Colonic mucosa (tissue), 4 donors: ENCODE measurements around the gene NCKAP5. TPM values are rescaled to one million over a fixed set of nuclear protein-coding genes. Genes with fewer than 3 reads are reported as not detected.

Source experiments
- DNase-seq: peaks from one replicate; pipeline ENCODE4 v3.0.0-alpha.2; 2020
- H3K27ac ChIP-seq: fragments of 200-600 bp; one replicate; pipeline ENCODE4 v1.8.0; 2021
- H3K27me3 ChIP-seq: fragments of 200-600 bp; one replicate; pipeline ENCODE4 v1.8.0; 2021
- H3K36me3 ChIP-seq: fragments of 200-600 bp; one replicate; pipeline ENCODE4 v1.8.0; 2021
- H3K4me1 ChIP-seq: fragments of 200-600 bp; one replicate; pipeline ENCODE4 v1.8.0; 2021; ENCODE audit warnings: mild to moderate bottlenecking
- H3K4me3 ChIP-seq: fragments of 200-600 bp; one replicate; pipeline ENCODE4 v1.8.0; 2021
- H3K9ac ChIP-seq, 2 donors: one replicate each; pipeline ENCODE4 v1.7.0; 2013; ENCODE audit warnings: control low read depth in 2 of 2, low read depth in 2 of 2, low read length in 2 of 2
- H3K9me3 ChIP-seq: fragments of 200-600 bp; one replicate; pipeline ENCODE4 v1.8.0; 2021
- intact Hi-C: fragments of 100-400 bp; cut with DNase I; formaldehyde crosslinking; loops from one replicate; pipeline ENCODE4 v1.14.1; 2022
- total RNA-seq, 2 donors: library from RNA; stranded (reverse); fragmentation: NEBNext Ultra II Directional in 1 of 2; extraction: Animal tissue kit (Norgen Biotek cat#: 25700) in 1 of 2; gene quantifications; one replicate each; pipeline ENCODE4 v1.2.1, GENCODE V29; 2021
- TF ChIP-seq, protein P1 (sequence below): fragments of 200-600 bp; IDR thresholded peaks from one replicate; pipeline ENCODE4 v1.8.0; 2022; ENCODE audit warnings: antibody characterized with exemption, mild to moderate bottlenecking
- donor health status: healthy.
- donor health status: DM: no; HTN: no; CAD: no.
- donor health status: DM: no; HTN: no; CAD: no.

The NCKAP5 gene
- total RNA-seq, 2 donors from 2014 or later, result 2.9 to 3.7 TPM

GRCh38 chr2:132896073-132896472 is 672.2 kb downstream of the NCKAP5 start:
- Histone ChIP-seq H3K27ac (no peak overlapping the region), H3K36me3 (no peaks in the 10 kb centered on the region), H3K4me3 (no peak overlapping the region), H3K4me1 (no peaks in the 10 kb centered on the region), H3K9ac (no peak overlapping the region), H3K9me3 (no peaks in the 10 kb centered on the region), H3K27me3 (no peaks in the 10 kb centered on the region)
- intact Hi-C loops, result no loop called here
- no peak for DNase-seq
- TF ChIP-seq, protein P1, sequence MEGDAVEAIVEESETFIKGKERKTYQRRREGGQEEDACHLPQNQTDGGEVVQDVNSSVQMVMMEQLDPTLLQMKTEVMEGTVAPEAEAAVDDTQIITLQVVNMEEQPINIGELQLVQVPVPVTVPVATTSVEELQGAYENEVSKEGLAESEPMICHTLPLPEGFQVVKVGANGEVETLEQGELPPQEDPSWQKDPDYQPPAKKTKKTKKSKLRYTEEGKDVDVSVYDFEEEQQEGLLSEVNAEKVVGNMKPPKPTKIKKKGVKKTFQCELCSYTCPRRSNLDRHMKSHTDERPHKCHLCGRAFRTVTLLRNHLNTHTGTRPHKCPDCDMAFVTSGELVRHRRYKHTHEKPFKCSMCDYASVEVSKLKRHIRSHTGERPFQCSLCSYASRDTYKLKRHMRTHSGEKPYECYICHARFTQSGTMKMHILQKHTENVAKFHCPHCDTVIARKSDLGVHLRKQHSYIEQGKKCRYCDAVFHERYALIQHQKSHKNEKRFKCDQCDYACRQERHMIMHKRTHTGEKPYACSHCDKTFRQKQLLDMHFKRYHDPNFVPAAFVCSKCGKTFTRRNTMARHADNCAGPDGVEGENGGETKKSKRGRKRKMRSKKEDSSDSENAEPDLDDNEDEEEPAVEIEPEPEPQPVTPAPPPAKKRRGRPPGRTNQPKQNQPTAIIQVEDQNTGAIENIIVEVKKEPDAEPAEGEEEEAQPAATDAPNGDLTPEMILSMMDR, result no peak

GRCh38 chr2:132891498-132891897 is 676.8 kb downstream of the NCKAP5 start:
- Histone ChIP-seq H3K9me3 (no peaks in the 10 kb centered on the region), H3K4me1 (no peaks in the 10 kb centered on the region), H3K4me3 (no peak overlapping the region), H3K9ac (no peak overlapping the region), H3K27me3 (no peaks in the 10 kb centered on the region), H3K36me3 (no peaks in the 10 kb centered on the region), H3K27ac (no peak overlapping the region)
- intact Hi-C loops, result no loop called here
- DNase-seq, result no peak
- TF ChIP-seq, protein P1, result no peak

- no peak for DNase-seq
- H3K4me3 ChIP-seq, result no peak overlapping the region
- no peaks in the 10 kb centered on the region for H3K27me3 ChIP-seq
- intact Hi-C loops, result no loop called here
- H3K36me3 ChIP-seq, result no peaks in the 10 kb centered on the region
- H3K9me3 ChIP-seq, result no peaks in the 10 kb centered on the region
- no peak overlapping the region for H3K27ac ChIP-seq
- H3K4me1 ChIP-seq, result no peaks in the 10 kb centered on the region
- TF ChIP-seq, protein P1, result no peak
- no peak overlapping the region for H3K9ac ChIP-seq
Observed at GRCh38 chr2:132886574-132886973, 681.7 kb downstream of the NCKAP5 start.

DNA sequence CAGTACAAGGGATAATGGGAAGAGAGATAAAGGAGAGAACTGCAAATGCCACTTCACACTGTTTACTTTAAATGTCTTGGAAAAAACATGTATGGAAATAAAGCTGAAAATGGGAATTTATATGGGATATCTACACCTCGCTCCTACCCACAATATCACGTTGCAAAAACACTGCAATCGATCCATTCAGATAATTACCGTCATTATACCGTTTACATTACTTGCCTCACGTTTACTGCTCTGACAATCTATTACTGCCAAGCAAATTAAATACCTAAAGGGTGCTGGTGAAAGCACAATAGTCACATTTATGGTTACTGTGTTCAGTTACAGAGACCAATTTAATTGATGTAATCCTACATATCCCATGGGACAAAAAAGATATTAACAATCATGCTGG is 683.6 kb downstream of the NCKAP5 start:
- no peak overlapping the region for H3K9ac ChIP-seq
- TF ChIP-seq, protein P1, result no peak
- no peak overlapping the region for H3K4me3 ChIP-seq
- intact Hi-C loops, result no loop called here
- H3K36me3 ChIP-seq, result no peaks in the 10 kb centered on the region
- no peaks in the 10 kb centered on the region for H3K9me3 ChIP-seq
- DNase-seq, result no peak
- H3K27me3 ChIP-seq, result no peaks in the 10 kb centered on the region
- no peak overlapping the region for H3K27ac ChIP-seq
- no peaks in the 10 kb centered on the region for H3K4me1 ChIP-seq

DNA sequence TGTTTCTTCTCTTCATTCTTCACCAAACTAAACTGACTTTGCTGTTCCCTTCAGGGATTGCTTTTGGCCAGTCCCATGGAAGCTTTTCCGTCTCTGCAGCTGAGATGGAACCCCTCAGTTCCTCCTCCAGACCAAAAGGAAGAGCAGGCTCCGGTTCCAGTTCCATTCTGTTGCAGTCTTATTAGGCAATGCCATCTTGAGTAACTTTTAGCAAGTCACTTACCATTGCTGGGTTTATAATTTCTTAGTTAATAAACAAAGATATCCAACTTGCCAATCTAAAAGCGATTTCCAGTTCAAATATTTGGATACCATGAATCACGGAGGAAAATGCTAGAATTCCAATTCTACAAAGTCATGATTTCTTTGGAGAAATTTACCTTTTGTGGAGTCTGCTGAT is 684.0 kb downstream of the NCKAP5 start:
- no peak for DNase-seq
- H3K9me3 ChIP-seq, result no peaks in the 10 kb centered on the region
- no peak overlapping the region for H3K9ac ChIP-seq
- TF ChIP-seq, protein P1, result no peak
- H3K4me1 ChIP-seq, result no peaks in the 10 kb centered on the region
- H3K27me3 ChIP-seq, result no peaks in the 10 kb centered on the region
- intact Hi-C loops, result no loop called here
- H3K36me3 ChIP-seq, result no peaks in the 10 kb centered on the region
- no peak overlapping the region for H3K27ac ChIP-seq
- H3K4me3 ChIP-seq, result no peak overlapping the region

- Histone ChIP-seq H3K27ac (no peak overlapping the region), H3K9me3 (no peaks in the 10 kb centered on the region), H3K36me3 (no peaks in the 10 kb centered on the region), H3K27me3 (no peaks in the 10 kb centered on the region), H3K4me1 (no peaks in the 10 kb centered on the region), H3K9ac (no peak overlapping the region), H3K4me3 (no peak overlapping the region)
- intact Hi-C loops, result no loop called here
- TF ChIP-seq, protein P1, result no peak
- DNase-seq, result no peak
Observed at GRCh38 chr2:132883430-132883829, 684.8 kb downstream of the NCKAP5 start.
